Ramos (cell line): ENCODE measurements around the gene PRLH.
"Not testable (repeated sequence)": the region's sequence is repeated elsewhere in the genome, so short reads cannot be mapped to it uniquely, and the experiment has no call there.

Source experiments
- in situ Hi-C: fragments of 300-500 bp; cut with MboI; formaldehyde crosslinking; loops from one replicate; pipeline ENCODE4 v1.14.3; 2022; ENCODE audit warnings: low sequenced_read_pairs; ENCODE audit not compliant: unreplicated experiment

PRLH gene

GRCh38 chr2:237577956-237578870 lies 11.8 kb downstream of the PRLH start:
- in situ Hi-C loops: loop anchor here (10.0 kb wide), 1 partner anchor 423 kb away; no protein-coding TSS in a partner anchor

- in situ Hi-C loops: no loop called here
Measured at GRCh38 chr2:237581326-237581725, 15.0 kb downstream of the PRLH start.

- in situ Hi-C loops: no loop called here
Measured at GRCh38 chr2:237581751-237582746, 15.7 kb downstream of the PRLH start.

- in situ Hi-C loops: no loop called here
Measured at GRCh38 chr2:237583385-237584295, 17.3 kb downstream of the PRLH start.

- in situ Hi-C loops: no loop called here
Measured at GRCh38 chr2:237585590-237586221, 19.3 kb downstream of the PRLH start.

GRCh38 chr2:237588044-237588696 lies 21.8 kb downstream of the PRLH start:
- in situ Hi-C loops: no loop called here

- in situ Hi-C loops: no loop called here
Measured at GRCh38 chr2:237590272-237591140, 24.1 kb downstream of the PRLH start, which contains the start of gene RAB17. RAB17 (minus strand) TSS chr2:237590734; CDS start chr2:237586154, 4,580 bp downstream.

- in situ Hi-C loops: no loop called here
Measured at GRCh38 chr2:237591141-237591881, 24.9 kb downstream of the PRLH start.

- in situ Hi-C loops: no loop called here
Measured at GRCh38 chr2:237592425-237592980, 26.1 kb downstream of the PRLH start.

GRCh38 chr2:237593036-237593435 lies 26.7 kb downstream of the PRLH start:
- in situ Hi-C loops: no loop called here

GRCh38 chr2:237593596-237594320 lies 27.4 kb downstream of the PRLH start:
- in situ Hi-C loops: no loop called here

GRCh38 chr2:237594514-237594871 lies 28.1 kb downstream of the PRLH start:
- in situ Hi-C loops: no loop called here

- in situ Hi-C loops: not testable (repeated sequence)
Measured at GRCh38 chr2:237595829-237596519, 29.6 kb downstream of the PRLH start.

GRCh38 chr2:237596520-237597195 lies 30.3 kb downstream of the PRLH start:
- in situ Hi-C loops: no loop called here
